Measurements from ENCODE around the gene OR2J1.

OR2J1 gene

GRCh38 chr6:29081312-29081711 lies 18.0 kb upstream of the OR2J1 start:
- Histone ChIP-seq H3K4me3 (ENCODE audit: low read depth, low read length) (no peak overlapping the region), H4K91ac (ENCODE audit: low read depth, low read length) (no peak overlapping the region), H2BK120ac (ENCODE audit: insufficient read depth, low read length, poor library complexity) (no peak overlapping the region), H3K4me1 (ENCODE audit: control insufficient read depth in 1 of 2, insufficient read depth in 2 of 2, low read length in 2 of 2) (no peaks in the 10 kb centered on the region), H2AFZ (ENCODE audit: insufficient read depth, low read length, poor library complexity) (no peak overlapping the region), H3K9me3 (ENCODE audit: insufficient read depth, low read depth, low read length) (peaks cover 2% of the 10 kb centered on the region), H3K27me3 (ENCODE audit: insufficient read depth, low read length) (no peaks in the 10 kb centered on the region), H3K36me3 (ENCODE audit: control insufficient read depth in 1 of 2, insufficient read depth in 2 of 2, low read length in 2 of 2) (no peaks in the 10 kb centered on the region), H3K79me2 (ENCODE audit: control insufficient read depth, insufficient read depth, low read length, poor library complexity) (no peaks in the 10 kb centered on the region), H3K4ac (ENCODE audit: low read depth, low read length) (no peak overlapping the region), H3K14ac (ENCODE audit: low read length) (no peak overlapping the region), H3K4me2 (ENCODE audit: low read length) (no peak overlapping the region), H3K27ac (ENCODE audit: low read depth, low read length) (no peak overlapping the region), H4K8ac (ENCODE audit: low read depth, low read length) (no peak overlapping the region), H2BK5ac (ENCODE audit: low read depth, low read length, poor library complexity) (no peak overlapping the region), H2AK5ac (ENCODE audit: low read length) (no peak overlapping the region), H4K12ac (ENCODE audit: low read depth, low read length) (no peak overlapping the region), H3K23ac (ENCODE audit: low read length) (no peak overlapping the region), H3K9ac (ENCODE audit: low read length) (no peak overlapping the region), H3K79me1 (ENCODE audit: low read length) (no peaks in the 10 kb centered on the region), H3K18ac (ENCODE audit: low read length) (no peak overlapping the region), H2BK12ac (ENCODE audit: low read length) (no peak overlapping the region)
- no peak for DNase-seq

- no peak overlapping the region for H4K12ac ChIP-seq (ENCODE audit: low read depth, low read length)
- H2BK12ac ChIP-seq (ENCODE audit: low read length): no peak overlapping the region
- H3K79me2 ChIP-seq (ENCODE audit: control insufficient read depth, insufficient read depth, low read length, poor library complexity): no peaks in the 10 kb centered on the region
- no peak overlapping the region for H3K27ac ChIP-seq (ENCODE audit: low read depth, low read length)
- no peak overlapping the region for H2BK5ac ChIP-seq (ENCODE audit: low read depth, low read length, poor library complexity)
- DNase-seq: no peak
- H3K4me2 ChIP-seq (ENCODE audit: low read length): no peak overlapping the region
- H3K9ac ChIP-seq (ENCODE audit: low read length): no peak overlapping the region
- no peak overlapping the region for H3K14ac ChIP-seq (ENCODE audit: low read length)
- H2AFZ ChIP-seq (ENCODE audit: insufficient read depth, low read length, poor library complexity): no peak overlapping the region
- no peaks in the 10 kb centered on the region for H3K79me1 ChIP-seq (ENCODE audit: low read length)
- H2BK120ac ChIP-seq (ENCODE audit: insufficient read depth, low read length, poor library complexity): no peak overlapping the region
- no peak overlapping the region for H3K4me3 ChIP-seq (ENCODE audit: low read depth, low read length)
- no peaks in the 10 kb centered on the region for H3K36me3 ChIP-seq (ENCODE audit: control insufficient read depth in 1 of 2, insufficient read depth in 2 of 2, low read length in 2 of 2)
- H4K8ac ChIP-seq (ENCODE audit: low read depth, low read length): no peak overlapping the region
- no CpG with 5 or more reads among the region's 15 CpGs for WGBS (ENCODE audit: extremely low coverage, insufficient coverage, insufficient read length)
- no peaks in the 10 kb centered on the region for H3K27me3 ChIP-seq (ENCODE audit: insufficient read depth, low read length)
- peaks cover 2% of the 10 kb centered on the region for H3K9me3 ChIP-seq (ENCODE audit: insufficient read depth, low read depth, low read length)
- H2AK5ac ChIP-seq (ENCODE audit: low read length): no peak overlapping the region
- H3K23ac ChIP-seq (ENCODE audit: low read length): no peak overlapping the region
- no peaks in the 10 kb centered on the region for H3K4me1 ChIP-seq (ENCODE audit: control insufficient read depth in 1 of 2, insufficient read depth in 2 of 2, low read length in 2 of 2)
- no peak overlapping the region for H3K4ac ChIP-seq (ENCODE audit: low read depth, low read length)
- H3K18ac ChIP-seq (ENCODE audit: low read length): no peak overlapping the region
- no peak overlapping the region for H4K91ac ChIP-seq (ENCODE audit: low read depth, low read length)
Observed at GRCh38 chr6:29082457-29082856, 16.8 kb upstream of the OR2J1 start.

GRCh38 chr6:29087213-29087612 lies 12.1 kb upstream of the OR2J1 start, which contains the start of gene OR2B3:
Gene OR2B3 (minus strand): TSS chr6:29087313. CDS start chr6:29087248, 65 bp downstream.
- no peak within 1 kb of the TSS for H4K8ac ChIP-seq (ENCODE audit: low read depth, low read length)
- H3K9me3 ChIP-seq (ENCODE audit: insufficient read depth, low read depth, low read length): peaks cover 2% of the 10 kb centered on the region
- H3K27ac ChIP-seq (ENCODE audit: low read depth, low read length): no peak within 1 kb of the TSS
- H2AK5ac ChIP-seq (ENCODE audit: low read length): no peak within 1 kb of the TSS
- no peaks in the 10 kb centered on the region for H3K27me3 ChIP-seq (ENCODE audit: insufficient read depth, low read length)
- H3K23ac ChIP-seq (ENCODE audit: low read length): no peak within 1 kb of the TSS
- H4K91ac ChIP-seq (ENCODE audit: low read depth, low read length): no peak within 1 kb of the TSS
- DNase-seq: no peak
- H3K79me1 ChIP-seq (ENCODE audit: low read length): no peaks in the 10 kb centered on the region
- no peak within 1 kb of the TSS for H2BK12ac ChIP-seq (ENCODE audit: low read length)
- H3K4me2 ChIP-seq (ENCODE audit: low read length): no peak within 1 kb of the TSS
- no peak within 1 kb of the TSS for H3K18ac ChIP-seq (ENCODE audit: low read length)
- H3K79me2 ChIP-seq (ENCODE audit: control insufficient read depth, insufficient read depth, low read length, poor library complexity): no peaks in the 10 kb centered on the region
- no peaks in the 10 kb centered on the region for H3K36me3 ChIP-seq (ENCODE audit: control insufficient read depth in 1 of 2, insufficient read depth in 2 of 2, low read length in 2 of 2)
- no peak within 1 kb of the TSS for H3K4ac ChIP-seq (ENCODE audit: low read depth, low read length)
- H3K4me3 ChIP-seq (ENCODE audit: low read depth, low read length): no peak within 1 kb of the TSS
- H2AFZ ChIP-seq (ENCODE audit: insufficient read depth, low read length, poor library complexity): no peak within 1 kb of the TSS
- H4K12ac ChIP-seq (ENCODE audit: low read depth, low read length): no peak within 1 kb of the TSS
- H2BK5ac ChIP-seq (ENCODE audit: low read depth, low read length, poor library complexity): no peak within 1 kb of the TSS
- no peak within 1 kb of the TSS for H3K9ac ChIP-seq (ENCODE audit: low read length)
- WGBS (ENCODE audit: extremely low coverage, insufficient coverage, insufficient read length): no CpG with 5 or more reads among the region's 1 CpG
- H2BK120ac ChIP-seq (ENCODE audit: insufficient read depth, low read length, poor library complexity): no peak within 1 kb of the TSS
- H3K14ac ChIP-seq (ENCODE audit: low read length): no peak within 1 kb of the TSS
- no peaks in the 10 kb centered on the region for H3K4me1 ChIP-seq (ENCODE audit: control insufficient read depth in 1 of 2, insufficient read depth in 2 of 2, low read length in 2 of 2)

- Histone ChIP-seq H2AFZ (ENCODE audit: insufficient read depth, low read length, poor library complexity) (no peak overlapping the region), H3K23ac (ENCODE audit: low read length) (no peak overlapping the region), H2BK120ac (ENCODE audit: insufficient read depth, low read length, poor library complexity) (no peak overlapping the region), H3K4me1 (ENCODE audit: control insufficient read depth in 1 of 2, insufficient read depth in 2 of 2, low read length in 2 of 2) (no peaks in the 10 kb centered on the region), H3K18ac (ENCODE audit: low read length) (no peak overlapping the region), H2BK12ac (ENCODE audit: low read length) (no peak overlapping the region), H4K8ac (ENCODE audit: low read depth, low read length) (no peak overlapping the region), H4K12ac (ENCODE audit: low read depth, low read length) (no peak overlapping the region), H3K4me2 (ENCODE audit: low read length) (no peak overlapping the region), H2AK5ac (ENCODE audit: low read length) (no peak overlapping the region), H3K79me2 (ENCODE audit: control insufficient read depth, insufficient read depth, low read length, poor library complexity) (no peaks in the 10 kb centered on the region), H3K36me3 (ENCODE audit: control insufficient read depth in 1 of 2, insufficient read depth in 2 of 2, low read length in 2 of 2) (no peaks in the 10 kb centered on the region), H2BK5ac (ENCODE audit: low read depth, low read length, poor library complexity) (no peak overlapping the region), H3K79me1 (ENCODE audit: low read length) (no peaks in the 10 kb centered on the region), H3K27me3 (ENCODE audit: insufficient read depth, low read length) (no peaks in the 10 kb centered on the region), H3K4ac (ENCODE audit: low read depth, low read length) (no peak overlapping the region), H3K27ac (ENCODE audit: low read depth, low read length) (no peak overlapping the region), H3K9ac (ENCODE audit: low read length) (no peak overlapping the region), H3K4me3 (ENCODE audit: low read depth, low read length) (no peak overlapping the region), H3K14ac (ENCODE audit: low read length) (no peak overlapping the region), H4K91ac (ENCODE audit: low read depth, low read length) (no peak overlapping the region), H3K9me3 (ENCODE audit: insufficient read depth, low read depth, low read length) (no peaks in the 10 kb centered on the region)
- no peak for DNase-seq
- no CpG with 5 or more reads among the region's 3 CpGs for WGBS (ENCODE audit: extremely low coverage, insufficient coverage, insufficient read length)
Observed at GRCh38 chr6:29092957-29093356, 6.3 kb upstream of the OR2J1 start.
